CD4-positive, CD25-positive, alpha-beta regulatory T cell (primary cell): Measurements from ENCODE around the gene DFFA. TPM values are rescaled to one million over a fixed set of nuclear protein-coding genes. Genes with fewer than 3 reads are reported as not detected.

Experiments used
- ATAC-seq, 2 donors: fragments of 150-1000 bp; cut with Tn5 transposase; one replicate each; pipeline ENCODE4 v1.10.0; 2021; ENCODE audit warnings: low read depth in 2 of 2, moderate number of reproducible peaks in 2 of 2, moderate library complexity in 1 of 2
- DNase-seq, 3 donors: peaks; one replicate each; pipeline versions ENCODE4 v3.0.0 to v3.0.0-alpha.2; 2012 to 2022; ENCODE audit warnings: mixed read lengths in 1 of 3
- H3K27ac ChIP-seq: one replicate; pipeline ENCODE4 v1.7.0; 2013; ENCODE audit warnings: mild to moderate bottlenecking, low read length; ENCODE audit not compliant: insufficient read depth, poor library complexity, severe bottlenecking
- H3K27me3 ChIP-seq: one replicate; pipeline ENCODE4 v1.7.0; 2013; ENCODE audit warnings: low read length; ENCODE audit not compliant: control insufficient read depth, insufficient read depth
- H3K36me3 ChIP-seq: one replicate; pipeline ENCODE4 v1.7.0; 2013; ENCODE audit warnings: mild to moderate bottlenecking, low read length, moderate library complexity; ENCODE audit not compliant: control insufficient read depth, insufficient read depth
- H3K4me1 ChIP-seq: 2 replicates; pipeline ENCODE4 v1.7.0; 2013; ENCODE audit warnings: mild to moderate bottlenecking, low read length; ENCODE audit not compliant: insufficient read depth, control insufficient read depth, poor library complexity, severe bottlenecking
- H3K4me3 ChIP-seq: one replicate; pipeline ENCODE4 v1.7.0; 2013; ENCODE audit warnings: low read depth, mild to moderate bottlenecking, low read length, moderate library complexity
- H3K9me3 ChIP-seq, 2 experiments: 1 replicate in 1 of 2; 2 replicates in 1 of 2; pipeline ENCODE4 v1.7.0; 2013; ENCODE audit warnings: low read length in 2 of 2, mild to moderate bottlenecking in 1 of 2, moderate library complexity in 1 of 2; ENCODE audit not compliant: control insufficient read depth in 2 of 2
- H3K27ac Mint-ChIP-seq, 3 donors: one replicate each; pipeline ENCODE4 v1.8.0; 2020 to 2022; ENCODE audit warnings: mild to moderate bottlenecking in 3 of 3, mixed read lengths in 3 of 3, moderate library complexity in 2 of 3
- H3K27me3 Mint-ChIP-seq: one replicate; pipeline ENCODE4 v1.8.0; 2022; ENCODE audit warnings: mild to moderate bottlenecking, mixed read lengths
- H3K36me3 Mint-ChIP-seq: one replicate; pipeline ENCODE4 v1.8.0; 2020; ENCODE audit warnings: mixed read lengths
- H3K4me1 Mint-ChIP-seq, 4 donors: one replicate each; pipeline ENCODE4 v1.8.0; 2020 to 2022; ENCODE audit warnings: mixed read lengths in 4 of 4, mild to moderate bottlenecking in 1 of 4
- H3K4me3 Mint-ChIP-seq, 4 donors: one replicate each; pipeline ENCODE4 v1.8.0; 2020 to 2022; ENCODE audit warnings: mild to moderate bottlenecking in 4 of 4, mixed read lengths in 4 of 4, moderate library complexity in 3 of 4
- H3K9me3 Mint-ChIP-seq, 7 donors: one replicate each; pipeline ENCODE4 v1.8.0; 2020 to 2022; ENCODE audit warnings: mixed read lengths in 7 of 7, mild to moderate bottlenecking in 3 of 7, moderate library complexity in 2 of 7
- polyA plus RNA-seq, 4 donors: library from polyadenylated mRNA; unstranded; fragments of 300-500 nt; fragmentation: Illumina TruSeq; gene quantifications; one replicate each; pipeline ENCODE4 v1.2.3, GENCODE V29; 2021
- total RNA-seq: library from RNA; stranded (reverse); gene quantifications from one replicate; pipeline ENCODE4 v1.2.3, GENCODE V29; 2022

The DFFA gene
- total and polyA plus RNA-seq, 5 donors from 2014 or later = 16.3 to 21.4 (median 19.2) TPM

DNA sequence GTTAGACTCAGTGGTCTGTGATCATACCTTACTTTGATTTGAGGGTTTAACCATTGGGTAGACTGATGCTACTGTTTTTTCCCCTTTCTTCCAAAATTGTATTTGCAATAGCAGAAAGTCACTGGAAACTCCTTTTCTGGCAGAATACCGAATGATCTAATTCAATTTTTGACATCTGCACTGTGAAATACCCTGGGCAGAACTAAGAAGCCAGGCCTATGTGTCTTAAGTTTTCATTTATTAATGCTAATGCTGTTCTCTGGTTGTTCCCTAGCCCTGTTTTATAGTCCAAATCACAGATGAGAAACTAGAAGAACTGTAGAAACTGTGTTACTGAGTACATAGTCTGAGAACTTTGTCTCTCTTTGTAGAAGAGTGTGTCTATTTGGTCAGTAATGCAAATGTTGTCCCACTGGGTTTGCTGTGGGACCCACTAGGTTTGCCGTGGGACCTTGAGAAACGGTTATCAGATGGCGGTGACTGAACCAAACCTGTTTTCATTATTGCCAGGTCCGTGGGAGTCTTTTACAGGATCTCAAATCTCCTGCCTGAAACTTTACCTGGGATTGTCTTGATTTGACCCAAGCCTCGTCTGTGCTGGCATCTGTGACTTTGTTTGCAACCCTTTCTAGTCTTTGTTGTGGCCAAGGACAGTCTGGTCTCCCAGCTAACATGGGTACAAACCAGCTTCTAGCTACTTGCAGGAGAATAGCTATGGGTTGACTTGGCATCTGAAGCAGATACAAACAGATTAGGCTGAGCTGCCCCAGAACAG is 43.8 kb upstream of the DFFA start:
- Mint-ChIP-seq H3K4me1 (peaks cover 30 to 79% (median 55%) of the 10 kb centered on the region in 4 donors), H3K36me3 (peaks cover 21% of the 10 kb centered on the region), H3K4me3 (peak overlapping the region in 3 of 4 donors; percentile 20 to 34 (median 23)), H3K9me3 (no peaks in the 10 kb centered on the region), H3K27me3 (no peaks in the 10 kb centered on the region), H3K27ac (peak overlapping the region in 2 of 3 donors; percentile 77 to 88)
- ATAC-seq (no peak), DNase-seq (no peak)
- peaks cover 54% of the 10 kb centered on the region for H3K4me1 ChIP-seq
- no peaks in the 10 kb centered on the region for H3K9me3 ChIP-seq
- H3K4me3 ChIP-seq = peak overlapping the region; percentile 14
- peaks cover 4% of the 10 kb centered on the region for H3K36me3 ChIP-seq
- H3K27ac ChIP-seq = no peak overlapping the region
- no peaks in the 10 kb centered on the region for H3K27me3 ChIP-seq

DNA sequence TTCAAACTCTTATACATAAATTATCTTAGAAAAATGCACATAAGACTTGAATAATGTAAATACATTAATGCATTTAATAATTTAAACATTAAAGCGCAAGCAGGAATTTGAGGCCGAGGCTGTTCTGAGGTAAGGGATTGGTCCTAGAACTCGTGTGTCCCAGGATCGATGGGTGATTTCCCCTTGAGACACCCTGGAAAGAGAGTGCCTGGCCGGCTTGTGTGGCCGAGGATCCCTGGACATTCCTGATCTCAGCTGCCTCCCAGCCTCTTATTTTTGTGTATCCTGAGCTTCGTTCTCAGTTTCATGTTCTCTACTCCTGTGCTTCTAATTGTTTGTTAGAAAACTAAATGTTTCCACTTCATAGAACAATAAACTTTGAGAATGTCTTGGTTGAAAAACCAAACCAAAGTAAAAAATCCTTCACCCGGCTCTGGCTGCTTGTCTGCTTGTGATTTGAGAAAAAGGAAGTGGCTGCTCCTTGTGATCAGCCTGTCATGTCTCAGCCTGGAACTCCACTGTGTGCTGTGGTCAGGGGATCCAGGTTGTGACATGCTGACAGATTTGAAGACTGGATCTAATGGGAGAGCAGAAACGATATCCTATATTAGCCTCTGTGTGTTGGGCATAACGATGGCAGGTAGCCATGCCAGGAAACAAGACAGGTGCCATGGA is 43.1 kb upstream of the DFFA start:
- peak overlapping the region; percentile 14 for H3K4me3 ChIP-seq
- no peaks in the 10 kb centered on the region for H3K27me3 ChIP-seq
- ATAC-seq (no peak), DNase-seq (no peak)
- no peaks in the 10 kb centered on the region for H3K9me3 ChIP-seq
- peaks cover 30 to 82% (median 60%) of the 10 kb centered on the region in 4 donors for H3K4me1 Mint-ChIP-seq
- no peaks in the 10 kb centered on the region for H3K27me3 Mint-ChIP-seq
- H3K9me3 Mint-ChIP-seq = no peaks in the 10 kb centered on the region
- H3K36me3 ChIP-seq = peaks cover 1% of the 10 kb centered on the region
- peak overlapping the region in 3 of 4 donors; percentile 6 to 20 (median 14) for H3K4me3 Mint-ChIP-seq
- peaks cover 16% of the 10 kb centered on the region for H3K36me3 Mint-ChIP-seq
- peak overlapping the region; percentile 77 to 88 (median 88) for H3K27ac Mint-ChIP-seq
- H3K4me1 ChIP-seq = peaks cover 58% of the 10 kb centered on the region
- peak overlapping the region; percentile 35 for H3K27ac ChIP-seq

DNA sequence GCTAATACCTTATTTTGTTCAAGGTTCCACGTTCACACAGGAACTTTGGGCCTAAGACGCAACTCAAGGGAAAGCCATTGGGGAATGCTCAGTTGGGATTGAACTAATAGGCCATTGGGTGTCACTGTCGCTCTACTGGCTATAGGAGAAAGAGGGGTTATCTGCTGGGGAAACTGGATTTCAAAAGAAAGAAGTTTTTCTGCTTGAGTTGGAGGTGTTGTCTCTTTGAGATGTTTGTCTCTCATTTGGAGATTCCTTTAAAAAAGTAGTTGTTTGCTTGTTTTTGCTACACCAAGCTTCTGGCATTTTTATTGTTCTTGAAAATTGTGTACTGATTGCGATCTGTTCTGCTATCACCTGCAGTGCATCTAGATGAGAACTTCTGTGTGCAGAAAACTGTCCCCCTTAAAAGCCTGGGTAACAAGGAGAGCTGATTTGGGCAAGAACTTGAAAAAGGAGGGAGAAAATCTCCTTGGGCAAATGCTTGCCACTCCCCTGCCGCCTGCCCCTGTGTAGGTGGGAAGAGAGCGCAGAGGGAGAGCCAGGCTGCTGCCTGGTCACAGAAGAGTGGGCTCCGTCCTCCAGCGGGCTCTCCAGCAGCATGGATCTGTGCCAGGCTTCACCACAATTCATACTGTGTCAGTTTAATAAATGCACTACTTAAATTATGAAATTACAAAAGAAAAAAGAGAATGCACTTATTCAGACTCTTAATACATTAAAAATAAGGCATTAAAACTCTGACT is 42.3 kb upstream of the DFFA start:
- Mint-ChIP-seq H3K4me3 (peak overlapping the region in 2 of 4 donors; percentile 41 to 72), H3K27me3 (no peaks in the 10 kb centered on the region), H3K9me3 (no peaks in the 10 kb centered on the region), H3K4me1 (peaks cover 30 to 86% (median 66%) of the 10 kb centered on the region in 4 donors), H3K27ac (peak overlapping the region; percentile 89 to 96 (median 91)), H3K36me3 (peaks cover 12% of the 10 kb centered on the region)
- ATAC-seq (no peak), DNase-seq (peak in 1 of 3 donors; percentile 33)
- no peaks in the 10 kb centered on the region for H3K9me3 ChIP-seq
- H3K27ac ChIP-seq = no peak overlapping the region
- no peaks in the 10 kb centered on the region for H3K36me3 ChIP-seq
- H3K4me1 ChIP-seq = peaks cover 66% of the 10 kb centered on the region
- H3K27me3 ChIP-seq = no peaks in the 10 kb centered on the region
- peak overlapping the region; percentile 26 for H3K4me3 ChIP-seq

DNA sequence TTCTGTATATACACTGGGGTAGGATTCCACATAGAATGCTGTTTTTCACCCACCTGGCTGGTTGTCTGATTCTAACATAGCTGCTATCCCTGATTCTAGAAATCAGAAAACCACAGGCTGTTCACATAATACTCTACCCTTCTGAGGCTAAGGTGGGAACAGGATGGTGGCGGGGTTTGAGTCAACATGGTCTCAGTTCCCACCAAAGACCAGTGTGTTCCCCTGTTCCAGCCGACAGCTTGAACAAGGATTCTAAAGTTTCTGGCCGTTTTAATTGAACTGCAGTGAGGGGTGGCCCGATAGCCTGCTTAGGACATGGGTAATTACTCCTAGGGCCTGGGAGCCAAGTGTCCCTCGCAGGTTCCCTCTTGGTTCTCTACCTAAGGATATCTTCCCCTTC is 40.9 kb upstream of the DFFA start:
- Mint-ChIP-seq H3K9me3 (no peaks in the 10 kb centered on the region), H3K27me3 (no peaks in the 10 kb centered on the region), H3K27ac (peak overlapping the region; percentile 89 to 96 (median 91)), H3K36me3 (peaks cover 9% of the 10 kb centered on the region), H3K4me3 (peak overlapping the region; percentile 33 to 72 (median 50)), H3K4me1 (peaks cover 30 to 80% (median 60%) of the 10 kb centered on the region in 4 donors)
- H3K27ac ChIP-seq = peak overlapping the region; percentile 87
- H3K4me3 ChIP-seq = peak overlapping the region; percentile 14
- no peaks in the 10 kb centered on the region for H3K27me3 ChIP-seq
- DNase-seq (no peak), ATAC-seq (no peak)
- H3K36me3 ChIP-seq = no peaks in the 10 kb centered on the region
- H3K9me3 ChIP-seq = no peaks in the 10 kb centered on the region
- H3K4me1 ChIP-seq = peaks cover 73% of the 10 kb centered on the region

DNA sequence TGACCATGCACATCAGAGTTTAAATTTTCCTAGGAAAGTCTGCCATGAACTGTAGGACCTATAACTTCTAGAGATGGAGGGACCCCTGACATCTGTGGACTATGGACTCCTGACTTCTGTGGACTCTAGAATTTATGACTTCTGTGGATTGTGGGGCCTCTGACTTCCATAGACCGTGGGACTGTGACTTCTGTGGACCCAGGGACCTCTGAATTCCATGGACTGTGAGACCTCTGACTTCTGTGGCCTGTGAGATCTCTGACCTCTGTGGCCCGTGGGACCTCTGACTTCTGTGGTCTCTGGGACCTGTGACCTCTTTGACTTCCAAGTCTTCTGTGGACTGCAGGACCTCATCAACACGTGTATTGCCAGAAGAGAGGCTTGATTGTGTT is 39.2 kb upstream of the DFFA start:
- Mint-ChIP-seq H3K36me3 (peaks cover 2% of the 10 kb centered on the region), H3K27me3 (no peaks in the 10 kb centered on the region), H3K4me1 (peaks cover 38 to 80% (median 58%) of the 10 kb centered on the region in 4 donors), H3K27ac (peak overlapping the region; percentile 89 to 94 (median 89)), H3K4me3 (peak overlapping the region; percentile 36 to 85 (median 70)), H3K9me3 (no peaks in the 10 kb centered on the region)
- H3K4me1 ChIP-seq = peaks cover 79% of the 10 kb centered on the region
- peak overlapping the region; percentile 73 for H3K4me3 ChIP-seq
- H3K9me3 ChIP-seq = no peaks in the 10 kb centered on the region
- peak overlapping the region; percentile 87 for H3K27ac ChIP-seq
- H3K27me3 ChIP-seq = no peaks in the 10 kb centered on the region
- no peaks in the 10 kb centered on the region for H3K36me3 ChIP-seq
- no peak for ATAC-seq
- peak in 1 of 3 donors; percentile 11 for DNase-seq

DNA sequence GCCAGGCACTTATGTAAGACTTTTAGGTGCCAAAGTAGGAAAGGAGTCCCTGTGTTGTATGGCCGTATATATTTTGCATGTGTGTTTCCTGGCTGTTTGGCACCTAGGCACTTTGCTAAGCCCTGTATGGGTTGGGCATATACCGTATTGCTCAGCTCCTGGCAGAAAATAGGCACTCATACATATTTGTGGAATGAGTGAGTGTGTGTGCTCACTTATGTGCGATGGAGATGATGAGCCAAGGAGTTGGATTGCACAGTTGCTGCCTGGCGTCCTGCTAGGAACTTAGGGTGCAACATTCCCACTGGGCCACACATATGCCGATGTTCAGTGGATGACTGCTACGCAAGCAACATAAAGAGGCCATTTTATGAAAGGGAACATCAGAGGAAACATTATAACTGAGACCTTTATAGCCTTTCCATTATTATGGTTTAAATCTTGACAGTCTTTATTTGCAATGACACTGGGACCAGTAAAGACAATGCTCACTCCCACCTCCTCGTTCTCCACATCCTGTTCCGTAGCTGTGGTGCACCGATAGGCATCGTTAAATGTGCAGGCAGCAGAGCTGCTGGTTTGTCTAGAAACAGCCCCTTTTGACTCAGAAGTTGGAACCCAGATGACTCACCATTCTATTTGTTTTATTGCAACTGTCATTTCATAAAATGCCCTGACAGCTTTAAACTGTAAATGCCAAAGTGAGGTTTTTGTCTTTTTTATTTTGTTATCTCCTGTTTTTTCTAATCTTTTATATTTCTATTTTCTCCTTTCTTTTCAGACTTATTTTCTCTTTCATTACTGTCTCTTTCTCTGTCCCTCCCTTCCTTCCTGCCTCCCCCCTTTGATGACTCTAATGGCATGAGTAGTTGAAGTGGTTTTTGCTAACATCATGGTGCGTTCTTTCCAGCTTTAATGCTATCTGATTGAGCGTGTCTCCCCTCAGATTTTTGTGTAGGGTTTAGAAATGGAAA is 38.5 kb upstream of the DFFA start:
- H3K4me1 Mint-ChIP-seq = peaks cover 40 to 75% (median 51%) of the 10 kb centered on the region in 4 donors
- Histone ChIP-seq H3K4me3 (peak overlapping the region; percentile 73), H3K27me3 (no peaks in the 10 kb centered on the region), H3K9me3 (no peaks in the 10 kb centered on the region), H3K4me1 (peaks cover 73% of the 10 kb centered on the region), H3K27ac (peak overlapping the region; percentile 87), H3K36me3 (no peaks in the 10 kb centered on the region)
- DNase-seq = peak; percentile 62 to 94 (median 79)
- H3K27ac Mint-ChIP-seq = peak overlapping the region; percentile 89 to 94 (median 89)
- peak overlapping the region; percentile 36 to 85 (median 70) for H3K4me3 Mint-ChIP-seq
- ATAC-seq = peak; percentile 98 to 99
- peaks cover 2% of the 10 kb centered on the region for H3K36me3 Mint-ChIP-seq
- H3K9me3 Mint-ChIP-seq = no peaks in the 10 kb centered on the region
- no peaks in the 10 kb centered on the region for H3K27me3 Mint-ChIP-seq
